A172 (cell line): ENCODE data around the gene TMPRSS11D. TPM values are rescaled to one million over a fixed set of nuclear protein-coding genes. Genes with fewer than 3 reads are reported as not detected.

Source experiments
- total RNA-seq: library from RNA; depleted of rRNA; stranded (reverse); fragments of >200 nt; shearing (Covaris generic); gene quantifications from 2 replicates; pipeline ENCODE4 v1.2.3, GENCODE V29; 2014; rRNA removed

TMPRSS11D gene
- total RNA-seq, 1 experiment from 2014 or later, result not detected

Other genes starting within 250 kb of the TMPRSS11D start
- 134 and 178 TPM in 2 replicates for gene UBA6, start 182.8 kb downstream of the TMPRSS11D start, total RNA-seq
- gene GNRHR, start 129.6 kb downstream of the TMPRSS11D start, total RNA-seq, result not detected in 2 replicates
- gene TMPRSS11A, start 79.5 kb upstream of the TMPRSS11D start, total RNA-seq, result not detected in 2 replicates
- gene TMPRSS11F, start 245.9 kb upstream of the TMPRSS11D start, total RNA-seq, result not detected in 2 replicates